IMR-90 (cell line): ENCODE data around the gene NHLRC1. TPM values are rescaled to one million over a fixed set of nuclear protein-coding genes. Genes with fewer than 3 reads are reported as not detected.

ENCODE experiments used
- ATAC-seq: fragments of 200-7000 bp; cut with Tn5 transposase; 2 replicates; pipeline ENCODE4 v1.9.1; 2020; ENCODE audit warnings: low read depth, mild to moderate bottlenecking, moderate library complexity
- BruUV-seq: library from RNA; stranded (reverse); fragments of 400-500 nt; replicated peaks from 2 replicates; lab custom pipeline; 2021; lab: Mats Ljungman, UMichigan
- CTCF ChIA-PET: fragments of 300-600 bp; formaldehyde crosslinking; extraction: SDS; loops from one replicate; lab custom pipeline; 2021; ENCODE audit warnings: antibody characterized with exemption; lab: Yijun Ruan, JAX
- POLR2A ChIA-PET: fragments of 300-600 bp; sonication (Branson Sonifier 250); formaldehyde crosslinking; loops from one replicate; lab custom pipeline; 2022; ENCODE audit warnings: antibody characterized with exemption; ENCODE audit not compliant: unreplicated experiment; lab: Charles Lee
- DNase-seq: peaks from one replicate; pipeline ENCODE4 v3.0.0; 2013
- H2AFZ ChIP-seq: replicated peaks from 2 replicates; pipeline ENCODE3; 2013; ENCODE audit warnings: low read length, mild to moderate bottlenecking; ENCODE audit not compliant: poor library complexity
- H2AK5ac ChIP-seq: 2 replicates; pipeline ENCODE4 v1.6.1; 2013; ENCODE audit warnings: low read depth, low read length, inconsistent platforms
- H2AK9ac ChIP-seq: replicated peaks from 2 replicates; pipeline ENCODE3; 2013; ENCODE audit warnings: mild to moderate bottlenecking, low read depth, low read length, moderate library complexity; ENCODE audit not compliant: poor library complexity
- H2BK120ac ChIP-seq: 2 replicates; pipeline ENCODE4 v1.6.1; 2013; ENCODE audit warnings: low read depth, low read length, inconsistent platforms
- H2BK15ac ChIP-seq: 3 replicates; pipeline ENCODE4 v1.6.1; 2013; ENCODE audit warnings: low read depth, low read length, inconsistent platforms
- H2BK20ac ChIP-seq: 2 replicates; pipeline ENCODE4 v1.6.1; 2013; ENCODE audit warnings: low read depth, mild to moderate bottlenecking, inconsistent platforms, low read length, moderate library complexity
- H2BK5ac ChIP-seq: 2 replicates; pipeline ENCODE4 v1.6.1; 2013; ENCODE audit warnings: mild to moderate bottlenecking, low read depth, low read length, inconsistent platforms; ENCODE audit not compliant: poor library complexity, severe bottlenecking
- H3K14ac ChIP-seq: replicated peaks from 2 replicates; pipeline ENCODE4 v1.6.1; 2013; ENCODE audit warnings: low read depth, low read length, inconsistent platforms
- H3K18ac ChIP-seq: 2 replicates; pipeline ENCODE4 v1.6.1; 2013; ENCODE audit warnings: low read depth, low read length, control low read depth
- H3K23ac ChIP-seq: 2 replicates; pipeline ENCODE4 v1.6.1; 2013; ENCODE audit warnings: low read depth, low read length, inconsistent platforms
- H3K27ac ChIP-seq: 2 replicates; pipeline ENCODE4 v1.5.1; 2013; ENCODE audit warnings: mild to moderate bottlenecking, control low read depth, low read length; ENCODE audit not compliant: insufficient read depth
- H3K27me3 ChIP-seq: 2 replicates; pipeline ENCODE4 v1.6.1; 2013; ENCODE audit warnings: low read length; ENCODE audit not compliant: control insufficient read depth, insufficient read depth
- H3K36me3 ChIP-seq: 2 replicates; pipeline ENCODE4 v1.6.1; 2013; ENCODE audit warnings: low read length, mixed read lengths; ENCODE audit not compliant: control insufficient read depth, insufficient read depth
- H3K4ac ChIP-seq: 2 replicates; pipeline ENCODE4 v1.6.1; 2013; ENCODE audit warnings: low read depth, low read length, inconsistent platforms
- H3K4me1 ChIP-seq: 2 replicates; pipeline ENCODE4 v1.6.1; 2013; ENCODE audit warnings: low read length, mixed read lengths; ENCODE audit not compliant: control insufficient read depth, insufficient read depth
- H3K4me2 ChIP-seq: 2 replicates; pipeline ENCODE4 v1.6.1; 2013; ENCODE audit warnings: low read depth, mild to moderate bottlenecking, control low read depth, low read length, moderate library complexity
- H3K4me3 ChIP-seq: 2 replicates; pipeline ENCODE4 v1.5.1; 2013; ENCODE audit warnings: low read depth, mild to moderate bottlenecking, control low read depth, low read length, moderate library complexity; ENCODE audit not compliant: insufficient read depth
- H3K56ac ChIP-seq: 2 replicates; pipeline ENCODE4 v1.6.1; 2013; ENCODE audit warnings: low read length, inconsistent platforms; ENCODE audit not compliant: insufficient read depth; ENCODE audit errors: extremely low read depth
- H3K79me1 ChIP-seq, 2 experiments: 2 replicates each; pipeline ENCODE4 v1.6.1; 2013; ENCODE audit warnings: low read length in 2 of 2, inconsistent platforms in 1 of 2, low read depth in 1 of 2
- H3K9ac ChIP-seq: 2 replicates; pipeline ENCODE4 v1.6.1; 2013; ENCODE audit warnings: low read depth, low read length, control low read depth
- H3K9me1 ChIP-seq: 2 replicates; pipeline ENCODE4 v1.6.1; 2013; ENCODE audit warnings: low read length, inconsistent platforms; ENCODE audit not compliant: insufficient read depth
- H3K9me3 ChIP-seq: 2 replicates; pipeline ENCODE4 v1.6.1; 2013; ENCODE audit warnings: low read length; ENCODE audit not compliant: control insufficient read depth, insufficient read depth
- H4K20me1 ChIP-seq: 2 replicates; pipeline ENCODE4 v1.6.1; 2013; ENCODE audit warnings: low read length, inconsistent platforms; ENCODE audit not compliant: insufficient read depth
- H4K5ac ChIP-seq: 2 replicates; pipeline ENCODE4 v1.6.1; 2013; ENCODE audit warnings: mild to moderate bottlenecking, low read depth, low read length, control low read depth
- H4K8ac ChIP-seq, 2 experiments: 2 replicates each; pipeline ENCODE4 v1.6.1; 2013; ENCODE audit warnings: low read depth in 2 of 2, low read length in 2 of 2, control low read depth in 1 of 2, inconsistent platforms in 1 of 2
- H4K91ac ChIP-seq: 2 replicates; pipeline ENCODE4 v1.6.1; 2013; ENCODE audit warnings: low read depth, low read length, inconsistent platforms; ENCODE audit not compliant: insufficient read depth
- BHLHE40 ChIP-seq: fragments of 150-350 bp; IDR thresholded peaks from 2 replicates; pipeline ENCODE4 v1.6.1; 2016; ENCODE audit warnings: mild to moderate bottlenecking, low read depth, low read length
- CEBPB ChIP-seq: IDR thresholded peaks from 2 replicates; pipeline ENCODE4 v1.6.1; 2012; ENCODE audit warnings: low read depth, low read length, improper control_type of control experiment
- CHD1 ChIP-seq: IDR thresholded peaks from 2 replicates; pipeline ENCODE4 v1.6.1; 2012; ENCODE audit warnings: low read depth, low read length, improper control_type of control experiment
- FOS ChIP-seq: fragments of 150-350 bp; IDR thresholded peaks from 2 replicates; pipeline ENCODE4 v1.6.1; 2016; ENCODE audit warnings: low read depth, low read length
- MXI1 ChIP-seq: IDR thresholded peaks from 2 replicates; pipeline ENCODE4 v1.6.1; 2012; ENCODE audit warnings: low read depth, mild to moderate bottlenecking, low read length, moderate library complexity, borderline replicate concordance
- NFE2L2 ChIP-seq: fragments of 150-350 bp; IDR thresholded peaks from 2 replicates; pipeline ENCODE4 v1.6.1; 2016; ENCODE audit warnings: low read depth, mild to moderate bottlenecking, low read length
- POLR2A ChIP-seq: IDR thresholded peaks from 2 replicates; pipeline ENCODE4 v1.6.1; 2012; ENCODE audit warnings: mild to moderate bottlenecking, low read depth, low read length
- RAD21 ChIP-seq: IDR thresholded peaks from 2 replicates; pipeline ENCODE4 v1.6.1; 2012; ENCODE audit warnings: low read length, improper control_type of control experiment
- RCOR1 ChIP-seq: IDR thresholded peaks from 2 replicates; pipeline ENCODE4 v1.6.1; 2012; ENCODE audit warnings: mild to moderate bottlenecking, low read length, improper control_type of control experiment; ENCODE audit not compliant: insufficient replicate concordance
- RFX5 ChIP-seq: IDR thresholded peaks from 2 replicates; pipeline ENCODE4 v1.8.0; 2012; ENCODE audit warnings: low read depth, mild to moderate bottlenecking, low read length, moderate library complexity
- WGBS, 2 experiments: methylation state at CpG; one replicate each; pipeline versions ENCODE4 v1.1.5 to v1.1.7; 2013; ENCODE audit warnings: missing lambda C conversion rate in 2 of 2; ENCODE audit not compliant: insufficient read length in 1 of 2; ENCODE audit errors: extremely low coverage in 2 of 2; 5-methylcytosine and 5-hydroxymethylcytosine counted together
- dilution Hi-C: fragments of 300-500 bp; cut with HindIII; formaldehyde crosslinking; loops from one replicate; pipeline ENCODE4 v1.14.3; 2018; ENCODE audit warnings: low sequenced_read_pairs; ENCODE audit not compliant: unreplicated experiment
- in situ Hi-C: fragments of 300-500 bp; cut with MboI; formaldehyde crosslinking; loops from 3 replicates; pipeline ENCODE4 v1.14.3; 2019; ENCODE audit warnings: low sequenced_read_pairs, inconsistent platforms, mixed read lengths
- intact Hi-C: fragments of 100-400 bp; cut with micrococcal nuclease; formaldehyde crosslinking; loops from 2 replicates; pipeline ENCODE4 v1.10.0; 2022
- polyA plus RNA-seq, 3 experiments: library from polyadenylated mRNA; depleted of rRNA; stranded (reverse); fragments of >200 nt; gene quantifications; 2 replicates each; pipeline ENCODE4 v1.2.3, GENCODE V29; 2012; ENCODE audit warnings: low replicate concordance in 1 of 3
- total RNA-seq: library from RNA; depleted of rRNA; stranded (reverse); fragments of >200 nt; gene quantifications from 2 replicates; pipeline ENCODE4 v1.2.3, GENCODE V29; 2012

NHLRC1 gene
- total and polyA plus RNA-seq, 2 of the 4 experiments (the other 2 are of a cell fraction), result 1.1 TPM

- H2BK15ac ChIP-seq, result no peak overlapping the region
- no peak overlapping the region for H4K5ac ChIP-seq
- H3K4me3 ChIP-seq, result no peak overlapping the region
- WGBS, 2 experiments, result 100% methylated on average over 2 of the region's 6 CpGs; no CpG with 5 or more reads in 1 of the 2 experiments
- H3K56ac ChIP-seq, result no peak overlapping the region
- ATAC-seq (no peak), DNase-seq (no peak)
- H3K14ac ChIP-seq, result no peak overlapping the region
- in situ Hi-C loops (no loop called here), intact Hi-C loops (no loop called here), dilution Hi-C loops (no loop called here)
- no peak overlapping the region for H3K9ac ChIP-seq
- no peak for TF ChIP-seq CEBPB
- no peak for TF ChIP-seq MXI1
- TF ChIP-seq POLR2A, result no peak
- no peak for TF ChIP-seq FOS
- TF ChIP-seq NFE2L2, result no peak
- no peak for TF ChIP-seq RFX5
- no peak for TF ChIP-seq BHLHE40
- no peak for TF ChIP-seq CHD1
- no peak for TF ChIP-seq RCOR1
- TF ChIP-seq RAD21, result no peak
- no peak overlapping the region for H2AFZ ChIP-seq
- BruUV-seq, result no TSS peak
- no peak overlapping the region for H3K4ac ChIP-seq
- H3K27ac ChIP-seq, result no peak overlapping the region
- POLR2A ChIA-PET, result no interaction called here
- CTCF ChIA-PET, result no interaction called here
- no peak overlapping the region for H3K23ac ChIP-seq
- no peaks in the 10 kb centered on the region for H3K27me3 ChIP-seq
- H3K4me1 ChIP-seq, result no peaks in the 10 kb centered on the region
- no peaks in the 10 kb centered on the region for H3K9me3 ChIP-seq
- no peak overlapping the region for H2BK120ac ChIP-seq
- no peak overlapping the region for H4K8ac ChIP-seq
- no peak overlapping the region for H2AK5ac ChIP-seq
- H4K91ac ChIP-seq, result no peak overlapping the region
- peaks cover 4% of the 10 kb centered on the region for H3K36me3 ChIP-seq
- no peaks in the 10 kb centered on the region for H4K20me1 ChIP-seq
- no peak overlapping the region for H2AK9ac ChIP-seq
- no peak overlapping the region for H2BK5ac ChIP-seq
- H3K18ac ChIP-seq, result no peak overlapping the region
- H3K4me2 ChIP-seq, result no peak overlapping the region
- H3K9me1 ChIP-seq, result no peaks in the 10 kb centered on the region
- no peak overlapping the region for H2BK20ac ChIP-seq
- no peaks in the 10 kb centered on the region for H3K79me1 ChIP-seq
Measured at GRCh38 chr6:18139935-18140621, 17.6 kb upstream of the NHLRC1 start.
